Loucy (cell line): ENCODE measurements around the gene SMAD3.

ENCODE experiments used
- H2AFZ ChIP-seq: fragments of 200-600 bp; sonication (generic); 2 replicates; pipeline ENCODE4 v1.6.0; 2016; ENCODE audit warnings: antibody characterized with exemption, mild to moderate bottlenecking, low read length, moderate library complexity
- H3F3A ChIP-seq: fragments of 200-600 bp; 2 replicates; pipeline ENCODE4 v1.6.0; 2016; ENCODE audit warnings: antibody characterized with exemption, low read depth, mild to moderate bottlenecking
- H3K27me3 ChIP-seq: fragments of 200-600 bp; sonication (generic); 2 replicates; pipeline ENCODE4 v1.6.1; 2014; ENCODE audit warnings: low read length, mild to moderate bottlenecking; ENCODE audit not compliant: insufficient read depth, poor library complexity, severe bottlenecking
- H3K36me3 ChIP-seq: fragments of 200-600 bp; sonication (generic); 2 replicates; pipeline ENCODE4 v1.6.1; 2016; ENCODE audit warnings: low read length; ENCODE audit not compliant: insufficient read depth
- H3K4me1 ChIP-seq: fragments of 200-600 bp; sonication (generic); 2 replicates; pipeline ENCODE4 v1.5.1; 2014; ENCODE audit warnings: low read length, mild to moderate bottlenecking; ENCODE audit not compliant: insufficient read depth, poor library complexity, severe bottlenecking
- H3K4me2 ChIP-seq: fragments of 200-600 bp; sonication (generic); 2 replicates; pipeline ENCODE4 v1.6.0; 2014; ENCODE audit warnings: antibody characterized with exemption, low read length, low read depth, mild to moderate bottlenecking; ENCODE audit not compliant: poor library complexity, severe bottlenecking
- H3K4me3 ChIP-seq: fragments of 200-600 bp; sonication (generic); 2 replicates; pipeline ENCODE4 v1.5.1; 2014; ENCODE audit warnings: low read length, mild to moderate bottlenecking, mixed read lengths; ENCODE audit not compliant: poor library complexity, severe bottlenecking
- H3K79me2 ChIP-seq: fragments of 200-600 bp; sonication (generic); 2 replicates; pipeline ENCODE4 v1.6.1; 2014; ENCODE audit warnings: low read length; ENCODE audit not compliant: insufficient read depth
- H3K9ac ChIP-seq: fragments of 200-600 bp; sonication (generic); 2 replicates; pipeline ENCODE4 v1.6.0; 2014; ENCODE audit warnings: mild to moderate bottlenecking, low read depth, low read length, moderate library complexity; ENCODE audit not compliant: poor library complexity, severe bottlenecking
- H3K9me2 ChIP-seq: fragments of 200-600 bp; sonication (generic); replicated peaks from 2 replicates; pipeline ENCODE4 v1.6.1; 2016; ENCODE audit warnings: low read depth, low read length, mixed read lengths
- H3K9me3 ChIP-seq: fragments of 200-600 bp; sonication (generic); 2 replicates; pipeline ENCODE4 v1.6.1; 2014; ENCODE audit warnings: mild to moderate bottlenecking, antibody characterized with exemption, low read length, low read depth; ENCODE audit not compliant: insufficient read depth
- H4K20me1 ChIP-seq: fragments of 200-600 bp; sonication (generic); 2 replicates; pipeline ENCODE4 v1.6.0; 2014; ENCODE audit warnings: antibody characterized with exemption, low read length, mild to moderate bottlenecking; ENCODE audit not compliant: insufficient read depth, poor library complexity, severe bottlenecking
- EZH2phosphoT487 ChIP-seq: fragments of 200-600 bp; IDR thresholded peaks from 2 replicates; pipeline ENCODE4 v1.6.1; 2018; ENCODE audit warnings: antibody characterized with exemption, mild to moderate bottlenecking, moderate library complexity, borderline replicate concordance
- TF ChIP-seq, protein P1 (sequence below): fragments of 200-600 bp; sonication (generic); conservative IDR thresholded peaks from 2 replicates; pipeline ENCODE4 v1.5.1; 2014; ENCODE audit warnings: mild to moderate bottlenecking, antibody characterized with exemption, low read length

Gene SMAD3

GRCh38 chr15:67172172-67172571, 106.8 kb downstream of the SMAD3 start:
- H3F3A ChIP-seq: no peaks in the 10 kb centered on the region
- no peak overlapping the region for H3K4me2 ChIP-seq
- H3K36me3 ChIP-seq: peaks cover 100% of the 10 kb centered on the region; the same call in 1 of the 2 replicates
- no peaks in the 10 kb centered on the region for H3K9me3 ChIP-seq
- H4K20me1 ChIP-seq: no peaks in the 10 kb centered on the region
- H2AFZ ChIP-seq: no peak overlapping the region
- H3K27me3 ChIP-seq: no peaks in the 10 kb centered on the region
- H3K4me3 ChIP-seq: no peak overlapping the region
- no peak overlapping the region for H3K9ac ChIP-seq
- no peak for TF ChIP-seq EZH2phosphoT487
- TF ChIP-seq, protein P1, sequence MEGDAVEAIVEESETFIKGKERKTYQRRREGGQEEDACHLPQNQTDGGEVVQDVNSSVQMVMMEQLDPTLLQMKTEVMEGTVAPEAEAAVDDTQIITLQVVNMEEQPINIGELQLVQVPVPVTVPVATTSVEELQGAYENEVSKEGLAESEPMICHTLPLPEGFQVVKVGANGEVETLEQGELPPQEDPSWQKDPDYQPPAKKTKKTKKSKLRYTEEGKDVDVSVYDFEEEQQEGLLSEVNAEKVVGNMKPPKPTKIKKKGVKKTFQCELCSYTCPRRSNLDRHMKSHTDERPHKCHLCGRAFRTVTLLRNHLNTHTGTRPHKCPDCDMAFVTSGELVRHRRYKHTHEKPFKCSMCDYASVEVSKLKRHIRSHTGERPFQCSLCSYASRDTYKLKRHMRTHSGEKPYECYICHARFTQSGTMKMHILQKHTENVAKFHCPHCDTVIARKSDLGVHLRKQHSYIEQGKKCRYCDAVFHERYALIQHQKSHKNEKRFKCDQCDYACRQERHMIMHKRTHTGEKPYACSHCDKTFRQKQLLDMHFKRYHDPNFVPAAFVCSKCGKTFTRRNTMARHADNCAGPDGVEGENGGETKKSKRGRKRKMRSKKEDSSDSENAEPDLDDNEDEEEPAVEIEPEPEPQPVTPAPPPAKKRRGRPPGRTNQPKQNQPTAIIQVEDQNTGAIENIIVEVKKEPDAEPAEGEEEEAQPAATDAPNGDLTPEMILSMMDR: no peak
- H3K9me2 ChIP-seq: no peaks in the 10 kb centered on the region
- no peaks in the 10 kb centered on the region for H3K4me1 ChIP-seq
- H3K79me2 ChIP-seq: no peaks in the 10 kb centered on the region

- Histone ChIP-seq H3K36me3 (peaks cover 92% of the 10 kb centered on the region; the same call in 1 of the 2 replicates), H3K9ac (no peak overlapping the region), H3K79me2 (no peaks in the 10 kb centered on the region), H3K4me2 (no peak overlapping the region), H4K20me1 (no peaks in the 10 kb centered on the region), H3F3A (no peaks in the 10 kb centered on the region), H3K27me3 (no peaks in the 10 kb centered on the region), H3K9me3 (no peaks in the 10 kb centered on the region), H3K4me1 (no peaks in the 10 kb centered on the region), H3K4me3 (no peak overlapping the region), H2AFZ (no peak overlapping the region), H3K9me2 (no peaks in the 10 kb centered on the region)
- TF ChIP-seq, protein P1: no peak
- TF ChIP-seq EZH2phosphoT487: no peak
These were observed 107.6 kb downstream of the SMAD3 start for GRCh38 chr15:67173005-67173404.

DNA sequence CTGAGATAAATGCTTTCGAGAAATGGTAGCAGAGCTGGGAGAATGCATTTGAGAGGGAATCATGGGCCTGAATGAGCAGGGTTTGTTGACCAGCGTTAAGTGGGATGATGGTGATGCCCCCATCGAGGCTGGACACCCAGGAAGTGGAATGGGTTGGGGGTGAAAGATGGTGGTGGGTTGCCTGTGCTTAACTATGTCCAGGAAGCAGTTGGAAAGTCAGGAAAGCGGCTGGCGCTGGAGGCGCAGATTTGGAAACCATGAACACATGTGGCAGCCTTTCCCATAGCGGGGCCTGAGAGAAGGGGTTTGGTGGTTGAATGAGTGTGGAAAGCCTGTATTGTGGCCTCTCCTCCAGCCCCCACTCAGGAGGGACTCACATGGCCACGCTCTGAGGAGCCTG, 108.4 kb downstream of the SMAD3 start:
- no peaks in the 10 kb centered on the region for H3K9me3 ChIP-seq
- no peaks in the 10 kb centered on the region for H3F3A ChIP-seq
- H3K36me3 ChIP-seq: peaks cover 87% of the 10 kb centered on the region; the same call in 1 of the 2 replicates
- no peak overlapping the region for H2AFZ ChIP-seq
- no peak overlapping the region for H3K9ac ChIP-seq
- TF ChIP-seq EZH2phosphoT487: no peak
- TF ChIP-seq, protein P1: no peak
- H3K79me2 ChIP-seq: no peaks in the 10 kb centered on the region
- H3K4me2 ChIP-seq: no peak overlapping the region
- H3K9me2 ChIP-seq: no peaks in the 10 kb centered on the region
- no peaks in the 10 kb centered on the region for H3K27me3 ChIP-seq
- H4K20me1 ChIP-seq: no peaks in the 10 kb centered on the region
- H3K4me1 ChIP-seq: no peaks in the 10 kb centered on the region
- H3K4me3 ChIP-seq: no peak overlapping the region
